GM18498 (cell line): ENCODE measurements around the gene CACNG6.
"Not testable (repeated sequence)": the region's sequence is repeated elsewhere in the genome, so short reads cannot be mapped to it uniquely, and the experiment has no call there.

Experiments
- ATAC-seq: cut with Tn5 transposase; IDR thresholded peaks from one replicate; pipeline ENCODE4 v1.9.1; 2021; ENCODE audit warnings: mild to moderate bottlenecking, moderate library complexity; ENCODE audit not compliant: unreplicated experiment

CACNG6 gene

DNA sequence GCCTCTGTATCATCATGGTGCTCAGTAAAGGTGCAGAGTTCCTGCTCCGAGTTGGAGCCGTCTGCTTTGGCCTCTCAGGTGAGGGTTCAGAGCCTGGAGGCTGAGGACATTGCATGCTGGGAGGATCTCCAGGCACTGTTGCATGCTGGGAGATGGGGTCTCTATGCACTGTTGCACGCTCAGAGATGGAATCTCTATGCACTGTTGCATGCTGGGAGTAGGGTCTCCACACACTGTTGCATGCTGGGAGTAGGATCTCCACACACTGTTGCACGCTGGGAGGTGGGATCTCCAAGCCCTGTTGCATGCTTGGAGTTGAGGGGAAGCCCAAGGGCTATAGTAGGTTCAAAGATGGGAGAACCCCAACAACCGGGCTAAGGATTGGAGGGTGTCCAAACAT, 8.3 kb downstream of the CACNG6 start:
- ATAC-seq: no peak

GRCh38 chr19:54001496-54001895, 10.1 kb downstream of the CACNG6 start:
- ATAC-seq: no peak

DNA sequence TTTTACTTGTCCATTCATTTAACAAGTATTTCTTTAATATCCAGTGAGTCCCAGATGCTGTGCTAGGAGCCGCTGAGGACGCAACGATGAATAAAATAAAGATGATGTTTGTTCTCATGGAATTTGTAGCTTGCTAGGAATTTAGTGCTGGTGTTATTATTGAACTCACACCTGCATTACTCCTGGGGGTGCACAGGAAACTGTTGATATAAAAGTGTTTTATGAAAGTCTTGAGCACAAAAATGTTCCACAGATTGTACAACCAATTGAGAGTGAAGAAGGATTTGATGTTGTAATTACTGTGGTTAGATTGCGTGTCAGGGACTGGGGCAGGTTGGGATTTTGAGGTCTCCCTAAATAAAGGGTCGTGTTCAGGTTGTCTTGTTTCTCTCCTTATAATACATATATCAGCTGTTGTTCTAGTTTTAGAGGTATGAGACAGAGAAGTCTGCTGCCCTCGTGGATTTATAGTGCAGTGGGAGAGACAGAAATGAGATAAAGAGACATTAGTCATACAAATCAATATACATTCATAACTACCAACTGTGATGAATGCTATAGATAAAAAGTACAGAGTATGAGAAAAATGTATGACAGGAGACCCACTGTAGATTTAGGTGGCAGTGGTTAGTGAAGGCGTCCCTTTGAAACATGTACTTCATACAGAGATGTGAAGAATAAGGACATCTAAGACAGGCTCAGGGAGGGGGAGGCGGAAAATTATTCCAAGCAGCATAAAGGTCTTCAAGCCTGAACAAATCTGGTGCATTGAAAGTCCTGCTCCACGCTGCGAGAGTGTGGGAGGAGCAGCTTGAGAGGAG, 11.3 kb downstream of the CACNG6 start:
- ATAC-seq: no peak

DNA sequence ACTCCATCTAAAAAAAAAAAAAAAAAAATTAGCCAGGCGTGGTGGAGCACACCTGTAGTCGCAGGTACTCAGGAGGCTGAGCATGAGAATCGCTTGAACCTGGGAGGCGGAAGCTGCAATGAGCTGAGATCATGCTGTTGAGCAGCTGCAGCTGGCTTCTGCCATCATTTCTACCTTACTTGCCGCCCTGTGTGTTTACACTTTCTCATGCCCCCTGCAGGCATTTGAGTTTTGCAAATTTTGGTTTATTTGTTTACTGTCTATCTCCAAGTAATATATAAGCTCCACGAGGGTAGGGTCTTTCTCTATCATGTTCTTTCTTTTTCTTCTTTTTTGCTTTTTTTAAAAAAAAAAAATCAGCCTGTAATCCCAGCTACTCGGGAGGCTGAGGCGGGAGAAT, 18.0 kb downstream of the CACNG6 start:
- ATAC-seq: no peak

DNA sequence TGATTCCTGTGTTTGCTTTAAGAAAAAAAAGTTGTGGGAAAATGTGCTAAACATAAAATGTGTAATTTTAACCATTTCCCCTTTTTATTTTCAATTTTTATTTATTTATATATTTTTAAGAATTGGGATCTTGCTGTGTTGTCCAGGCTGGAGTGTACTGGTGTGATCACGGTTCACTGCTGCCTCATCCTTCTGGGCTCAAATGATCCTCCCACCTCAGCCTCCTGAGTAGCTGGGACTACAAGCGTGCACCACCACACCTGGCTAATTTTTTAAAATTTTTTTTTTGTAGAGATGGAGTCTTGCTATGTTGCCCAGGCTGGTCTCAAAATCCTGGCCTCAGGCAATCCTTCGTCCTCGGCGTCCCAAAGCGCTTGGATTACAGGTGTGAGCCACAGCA, 19.0 kb downstream of the CACNG6 start:
- ATAC-seq: no peak

DNA sequence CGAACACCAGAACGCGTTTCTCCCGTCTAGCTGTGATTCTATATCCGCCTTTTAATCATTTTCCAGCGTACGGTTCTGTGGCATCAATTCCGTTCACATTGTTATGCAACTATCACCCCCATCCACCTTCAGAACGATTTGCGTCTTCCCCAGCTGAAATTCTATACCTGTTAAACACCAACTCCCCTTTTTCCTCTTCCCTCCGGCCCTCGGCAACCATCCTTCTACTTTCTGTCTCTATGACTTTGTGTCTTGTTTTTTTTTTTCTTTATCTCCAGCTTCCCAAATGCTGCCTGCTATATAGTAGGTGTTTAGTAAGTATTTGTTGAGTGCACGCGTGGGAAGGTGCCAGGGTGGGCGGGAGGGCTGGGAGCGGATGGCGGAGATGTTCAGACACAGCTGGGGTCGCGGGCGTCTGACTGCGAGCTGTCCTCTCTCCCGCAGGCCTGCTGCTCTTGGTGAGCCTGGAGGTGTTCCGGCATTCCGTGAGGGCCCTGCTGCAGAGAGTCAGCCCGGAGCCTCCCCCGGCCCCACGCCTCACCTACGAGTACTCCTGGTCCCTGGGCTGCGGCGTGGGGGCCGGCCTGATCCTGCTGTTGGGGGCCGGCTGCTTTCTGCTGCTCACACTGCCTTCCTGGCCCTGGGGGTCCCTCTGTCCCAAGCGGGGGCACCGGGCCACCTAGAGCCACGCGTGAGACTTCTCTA, 20.2 kb downstream of the CACNG6 start:
- ATAC-seq: no peak

DNA sequence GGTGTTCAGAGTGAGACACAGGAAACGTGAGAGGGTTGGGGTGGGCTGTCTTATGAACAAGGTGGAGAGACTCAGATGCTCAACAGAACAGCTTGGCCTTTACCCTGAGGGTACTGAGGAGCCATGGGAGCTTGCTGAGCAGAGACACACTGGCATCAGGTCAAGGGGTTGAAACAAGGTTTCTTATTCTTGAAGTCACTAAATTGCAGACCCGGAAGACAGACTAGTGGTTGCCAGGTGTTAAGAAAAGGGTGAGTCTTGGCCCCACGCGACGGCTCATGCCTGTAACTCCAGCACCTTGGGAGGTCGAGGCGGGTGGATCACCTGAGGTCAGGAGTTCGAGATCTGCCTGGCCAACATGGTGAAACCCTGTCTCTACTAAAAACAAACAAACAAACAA, 22.4 kb downstream of the CACNG6 start:
- no peak for ATAC-seq

DNA sequence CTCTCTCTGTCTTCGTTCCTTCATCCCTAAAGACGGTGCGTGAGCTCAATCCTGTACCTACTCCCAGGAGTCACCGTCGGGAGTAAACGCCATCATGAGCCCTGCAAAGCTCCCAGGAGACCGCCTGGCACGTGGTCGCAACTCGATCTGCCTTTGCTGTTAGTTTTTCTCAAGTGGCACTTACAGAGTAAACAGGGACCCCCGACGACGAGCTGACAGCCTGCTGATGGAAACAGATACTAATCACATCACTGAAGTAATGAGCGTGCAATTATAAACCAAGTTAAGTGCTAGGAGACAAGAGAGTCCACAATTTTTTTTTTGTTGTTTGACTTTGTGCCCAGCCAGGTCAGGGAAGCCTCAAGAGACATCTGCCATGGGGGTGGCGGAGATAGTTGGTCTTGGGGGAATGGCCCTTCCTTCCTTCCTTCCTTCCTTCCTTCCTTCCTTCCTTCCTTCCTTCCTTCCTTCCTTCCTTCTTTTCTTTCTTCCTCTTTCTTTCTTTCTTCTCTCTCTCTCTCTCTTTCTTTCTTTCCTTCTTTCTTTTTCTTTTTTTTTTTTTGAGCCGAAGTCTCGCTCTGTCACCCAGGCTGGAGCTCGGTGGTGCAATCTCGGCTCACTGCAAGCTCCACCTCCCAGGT, 23.6 kb downstream of the CACNG6 start:
- no peak for ATAC-seq

DNA sequence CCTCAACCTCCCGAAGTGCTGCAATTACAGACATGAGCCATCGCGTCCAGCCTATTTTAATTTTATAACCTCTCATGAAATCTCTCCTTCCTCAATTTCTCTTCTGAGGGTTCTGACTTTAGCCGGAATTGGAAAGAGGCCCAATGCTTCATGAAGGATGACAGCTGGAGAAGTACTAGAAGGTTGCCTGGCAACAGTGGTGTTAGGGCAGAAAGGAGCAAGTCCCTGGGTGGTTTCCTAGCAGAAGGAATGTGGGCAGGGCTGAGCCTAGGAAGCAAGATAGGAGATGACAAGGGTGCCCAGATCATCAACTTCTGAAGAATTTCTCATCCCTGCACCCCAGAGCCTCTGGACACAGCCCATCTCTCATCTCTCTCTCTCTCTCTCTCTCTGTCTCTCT, 25.8 kb downstream of the CACNG6 start:
- no peak for ATAC-seq

GRCh38 chr19:54021363-54021762, 29.9 kb downstream of the CACNG6 start:
- no peak for ATAC-seq

- ATAC-seq: no peak
Measured at GRCh38 chr19:54021932-54022331, 30.5 kb downstream of the CACNG6 start.

DNA sequence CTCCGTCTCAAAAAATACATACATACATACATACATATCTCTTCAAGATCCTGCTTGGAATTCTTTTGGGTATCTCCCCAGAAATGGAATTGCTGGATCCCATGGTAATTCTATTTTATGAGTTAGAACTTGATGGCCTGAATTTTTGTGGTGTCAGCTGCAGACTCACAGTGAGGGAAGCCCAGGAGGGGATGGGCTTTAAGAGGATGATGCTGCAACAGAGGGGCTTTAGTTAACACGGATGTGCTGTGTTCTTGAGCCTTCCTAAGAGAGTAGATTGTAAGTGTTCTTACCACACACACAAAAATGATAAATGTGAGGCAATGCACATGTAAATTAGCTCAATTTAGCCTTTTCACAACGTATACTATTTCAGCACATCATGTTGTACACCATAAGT, 31.8 kb downstream of the CACNG6 start:
- no peak for ATAC-seq

GRCh38 chr19:54024660-54025059, 33.2 kb downstream of the CACNG6 start:
- no peak for ATAC-seq

DNA sequence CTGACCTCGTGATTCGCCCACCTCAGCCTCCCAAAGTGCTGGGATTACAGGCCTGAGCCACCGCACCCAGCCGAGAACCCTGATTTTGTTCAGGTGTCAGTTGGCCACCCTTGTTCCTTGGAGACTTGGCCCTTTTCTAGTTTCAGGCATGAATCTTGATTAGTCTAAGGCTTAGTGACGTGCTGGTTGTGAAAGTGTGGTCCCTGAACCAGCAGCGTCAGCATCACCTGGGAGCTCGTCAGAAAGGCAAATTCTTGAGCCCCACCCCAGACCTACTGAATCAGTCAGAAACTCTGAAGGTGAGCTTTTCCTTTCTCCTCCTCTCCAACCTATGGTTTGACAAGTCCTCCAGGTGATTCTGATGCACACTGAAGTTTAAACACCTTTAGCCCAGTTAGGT, 35.2 kb downstream of the CACNG6 start:
- ATAC-seq: no peak

- no peak for ATAC-seq
Measured at GRCh38 chr19:54029301-54029700, 37.9 kb downstream of the CACNG6 start.

DNA sequence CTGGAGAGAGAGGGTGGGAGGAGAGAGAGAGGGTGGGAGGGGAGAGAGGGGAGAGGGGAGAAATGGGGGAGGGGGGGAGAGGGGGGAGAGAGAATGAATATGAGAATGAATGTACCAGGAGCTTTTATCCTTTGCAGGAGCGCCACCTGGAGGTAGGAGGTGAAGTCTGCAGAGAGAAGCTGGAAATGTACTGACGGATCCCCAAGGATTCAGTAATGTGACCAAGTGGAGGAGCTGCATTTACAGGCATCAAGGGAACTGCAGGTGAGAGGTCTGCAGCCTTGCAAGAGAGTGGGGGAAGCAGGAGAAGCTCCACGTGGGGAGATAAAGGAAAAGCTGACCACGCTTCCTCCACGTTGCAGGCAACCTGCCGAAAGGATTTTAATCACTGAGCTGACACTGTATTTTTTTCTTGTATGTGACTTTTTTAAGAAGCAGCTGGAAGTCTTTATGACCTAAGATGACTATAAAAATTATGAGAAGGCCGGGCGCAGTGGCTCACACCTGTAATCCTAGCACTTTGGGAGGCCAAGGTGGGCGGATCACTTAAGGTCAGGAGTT, 38.6 kb downstream of the CACNG6 start:
- ATAC-seq: no peak

- no peak for ATAC-seq
Measured at GRCh38 chr19:54030895-54031586, 39.6 kb downstream of the CACNG6 start.

DNA sequence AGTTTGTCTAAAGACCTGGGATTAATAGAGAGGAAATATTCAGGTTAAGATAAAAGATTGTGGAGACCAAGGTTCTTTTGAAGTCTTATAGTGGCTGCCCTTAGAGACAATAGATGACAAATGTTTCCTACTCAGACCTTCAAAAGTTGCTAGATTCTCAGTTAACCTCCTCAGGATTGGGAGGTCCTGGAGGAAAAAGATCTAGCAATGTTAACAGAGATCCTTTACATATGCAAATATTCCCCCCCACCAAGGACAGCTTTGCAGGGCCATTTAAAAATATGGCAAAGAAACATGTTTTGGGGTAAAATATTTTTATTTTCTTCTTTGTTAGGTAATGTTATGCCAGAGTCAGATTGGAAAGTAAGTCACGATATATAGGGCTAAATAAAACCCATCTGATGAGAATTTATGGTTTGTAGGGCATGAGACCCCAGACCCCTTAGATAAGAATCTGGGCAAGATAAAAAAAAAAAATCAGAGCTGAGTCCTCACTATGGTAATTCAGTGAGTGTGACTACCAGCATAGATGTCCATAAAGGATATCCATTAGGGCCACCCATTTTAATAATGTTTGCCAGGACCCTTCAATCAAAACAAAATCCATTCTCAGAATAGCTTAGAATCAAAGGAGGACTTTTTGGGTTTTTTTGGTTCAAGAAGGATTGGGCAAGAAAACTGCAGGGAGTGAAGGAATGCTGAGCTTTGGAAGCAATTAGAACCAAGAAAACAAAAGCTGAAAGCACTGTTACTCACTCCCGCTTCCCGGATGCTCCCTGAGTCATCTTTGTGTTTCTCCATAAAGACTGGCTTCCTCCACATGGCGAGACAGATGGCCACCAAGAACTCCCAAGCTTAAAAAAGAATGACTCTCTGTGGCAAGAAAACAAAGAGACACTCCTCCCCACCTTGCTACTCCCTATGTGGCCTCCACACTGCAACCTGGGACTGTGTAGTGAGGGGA, 44.1 kb downstream of the CACNG6 start:
- no peak for ATAC-seq

- ATAC-seq: not testable (repeated sequence)
Measured at GRCh38 chr19:54036542-54036941, 45.1 kb downstream of the CACNG6 start.

- ATAC-seq: no peak
Measured at GRCh38 chr19:54040003-54040402, 48.6 kb downstream of the CACNG6 start.
